GM12865 (cell line): ENCODE results near the gene MEP1A.

Source experiments
- DNase-seq: peaks from one replicate; pipeline ENCODE4 v3.0.0; 2010; ENCODE audit warnings: low read depth
- H3K4me3 ChIP-seq: 2 replicates; pipeline ENCODE4 v1.5.1; 2011; ENCODE audit warnings: mild to moderate bottlenecking, low read depth, low read length, control low read depth
- TF ChIP-seq, protein P1 (sequence below): IDR thresholded peaks from 2 replicates; pipeline ENCODE4 v1.5.1; 2011; ENCODE audit warnings: low read length, control low read depth, low read depth, inconsistent platforms; ENCODE audit not compliant: insufficient read depth; ENCODE audit errors: missing control alignments

Gene MEP1A

GRCh38 chr6:46888031-46888430 is 94.8 kb downstream of the MEP1A start:
- no peak overlapping the region for H3K4me3 ChIP-seq
- TF ChIP-seq, protein P1, sequence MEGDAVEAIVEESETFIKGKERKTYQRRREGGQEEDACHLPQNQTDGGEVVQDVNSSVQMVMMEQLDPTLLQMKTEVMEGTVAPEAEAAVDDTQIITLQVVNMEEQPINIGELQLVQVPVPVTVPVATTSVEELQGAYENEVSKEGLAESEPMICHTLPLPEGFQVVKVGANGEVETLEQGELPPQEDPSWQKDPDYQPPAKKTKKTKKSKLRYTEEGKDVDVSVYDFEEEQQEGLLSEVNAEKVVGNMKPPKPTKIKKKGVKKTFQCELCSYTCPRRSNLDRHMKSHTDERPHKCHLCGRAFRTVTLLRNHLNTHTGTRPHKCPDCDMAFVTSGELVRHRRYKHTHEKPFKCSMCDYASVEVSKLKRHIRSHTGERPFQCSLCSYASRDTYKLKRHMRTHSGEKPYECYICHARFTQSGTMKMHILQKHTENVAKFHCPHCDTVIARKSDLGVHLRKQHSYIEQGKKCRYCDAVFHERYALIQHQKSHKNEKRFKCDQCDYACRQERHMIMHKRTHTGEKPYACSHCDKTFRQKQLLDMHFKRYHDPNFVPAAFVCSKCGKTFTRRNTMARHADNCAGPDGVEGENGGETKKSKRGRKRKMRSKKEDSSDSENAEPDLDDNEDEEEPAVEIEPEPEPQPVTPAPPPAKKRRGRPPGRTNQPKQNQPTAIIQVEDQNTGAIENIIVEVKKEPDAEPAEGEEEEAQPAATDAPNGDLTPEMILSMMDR: no peak
- DNase-seq: no peak

DNA sequence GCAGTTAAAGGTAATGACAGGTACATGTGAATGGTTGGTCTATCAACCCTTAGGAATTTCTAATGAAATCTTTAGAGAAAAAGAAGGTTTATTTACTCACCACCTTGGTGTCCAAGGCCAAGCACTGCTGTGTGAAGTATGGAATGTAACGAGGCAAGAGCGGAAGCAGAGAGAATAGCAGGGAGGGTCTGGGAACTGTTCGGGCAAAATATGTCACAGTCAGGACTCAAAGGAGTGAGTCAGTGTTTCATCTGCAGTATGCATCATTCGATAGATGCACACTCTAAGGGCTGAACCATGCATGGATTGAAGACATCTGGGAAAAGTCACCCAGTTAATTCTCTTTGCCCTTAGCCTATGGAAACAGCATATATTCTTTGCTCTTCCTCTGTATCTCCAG is 95.4 kb downstream of the MEP1A start:
- no peak for DNase-seq
- no peak overlapping the region for H3K4me3 ChIP-seq

More for the DNA sequence above, 95.4 kb downstream of the MEP1A start:
- TF ChIP-seq, protein P1: no peak
